ENCODE data around the gene SYNE2.

Gene SYNE2

GRCh38 chr14:64095620-64096019 lies 242.8 kb downstream of the SYNE2 start:
- Histone ChIP-seq H3K4me1 (no peaks in the 10 kb centered on the region), H3K9me3 (no peaks in the 10 kb centered on the region), H3K36me3 (no peaks in the 10 kb centered on the region), H3K27me3 (no peaks in the 10 kb centered on the region), H3K4me3 (ENCODE audit: low read depth, low read length) (no peak overlapping the region)
- TF ChIP-seq, protein P1, sequence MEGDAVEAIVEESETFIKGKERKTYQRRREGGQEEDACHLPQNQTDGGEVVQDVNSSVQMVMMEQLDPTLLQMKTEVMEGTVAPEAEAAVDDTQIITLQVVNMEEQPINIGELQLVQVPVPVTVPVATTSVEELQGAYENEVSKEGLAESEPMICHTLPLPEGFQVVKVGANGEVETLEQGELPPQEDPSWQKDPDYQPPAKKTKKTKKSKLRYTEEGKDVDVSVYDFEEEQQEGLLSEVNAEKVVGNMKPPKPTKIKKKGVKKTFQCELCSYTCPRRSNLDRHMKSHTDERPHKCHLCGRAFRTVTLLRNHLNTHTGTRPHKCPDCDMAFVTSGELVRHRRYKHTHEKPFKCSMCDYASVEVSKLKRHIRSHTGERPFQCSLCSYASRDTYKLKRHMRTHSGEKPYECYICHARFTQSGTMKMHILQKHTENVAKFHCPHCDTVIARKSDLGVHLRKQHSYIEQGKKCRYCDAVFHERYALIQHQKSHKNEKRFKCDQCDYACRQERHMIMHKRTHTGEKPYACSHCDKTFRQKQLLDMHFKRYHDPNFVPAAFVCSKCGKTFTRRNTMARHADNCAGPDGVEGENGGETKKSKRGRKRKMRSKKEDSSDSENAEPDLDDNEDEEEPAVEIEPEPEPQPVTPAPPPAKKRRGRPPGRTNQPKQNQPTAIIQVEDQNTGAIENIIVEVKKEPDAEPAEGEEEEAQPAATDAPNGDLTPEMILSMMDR (IDR thresholded peaks at IDR 0.05; ENCODE audit: low read depth, low read length) = no peak
- no peak for DNase-seq

DNA sequence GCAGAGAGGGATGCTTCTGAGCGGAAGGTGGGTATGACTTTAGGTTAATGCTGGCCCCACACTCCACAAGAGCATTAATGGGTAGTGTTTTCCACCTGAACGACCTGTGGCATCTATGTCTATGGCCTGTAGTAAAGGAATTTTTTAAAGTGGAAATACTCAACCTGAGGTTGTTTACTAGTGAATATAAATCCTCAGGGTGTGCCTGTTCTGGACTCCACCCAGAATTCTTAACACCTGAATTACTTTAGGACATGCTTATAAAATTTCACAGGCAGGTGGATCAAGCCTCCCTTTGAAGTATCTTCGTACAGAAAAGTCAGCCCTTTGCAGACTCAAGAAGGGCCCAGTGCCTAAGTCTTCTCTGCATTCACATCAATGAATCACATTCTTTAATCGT lies 245.3 kb downstream of the SYNE2 start:
- Histone ChIP-seq H3K4me3 (ENCODE audit: low read depth, low read length) (no peak overlapping the region), H3K36me3 (no peaks in the 10 kb centered on the region), H3K9me3 (no peaks in the 10 kb centered on the region), H3K4me1 (no peaks in the 10 kb centered on the region), H3K27me3 (no peaks in the 10 kb centered on the region)
- TF ChIP-seq, protein P1 (IDR thresholded peaks at IDR 0.05; ENCODE audit: low read depth, low read length) = no peak
- no peak for DNase-seq

GRCh38 chr14:64107438-64107837 lies 254.6 kb downstream of the SYNE2 start:
- H3K9me3 ChIP-seq = no peaks in the 10 kb centered on the region
- no peaks in the 10 kb centered on the region for H3K27me3 ChIP-seq
- H3K4me1 ChIP-seq = no peaks in the 10 kb centered on the region
- H3K36me3 ChIP-seq = no peaks in the 10 kb centered on the region; the same call in 1 of the 2 replicates
- H3K4me3 ChIP-seq (ENCODE audit: low read depth, low read length) = no peak overlapping the region
- DNase-seq = no peak
- TF ChIP-seq, protein P1 (IDR thresholded peaks at IDR 0.05; ENCODE audit: low read depth, low read length) = no peak

GRCh38 chr14:64109819-64110554 lies 257.2 kb downstream of the SYNE2 start:
- H3K4me3 ChIP-seq (ENCODE audit: low read depth, low read length) = no peak overlapping the region
- TF ChIP-seq, protein P1 (IDR thresholded peaks at IDR 0.05; ENCODE audit: low read depth, low read length) = no peak
- H3K9me3 ChIP-seq = no peaks in the 10 kb centered on the region
- H3K36me3 ChIP-seq = no peaks in the 10 kb centered on the region; the same call in 1 of the 2 replicates
- H3K4me1 ChIP-seq = no peaks in the 10 kb centered on the region
- H3K27me3 ChIP-seq = no peaks in the 10 kb centered on the region
- DNase-seq = no peak

DNA sequence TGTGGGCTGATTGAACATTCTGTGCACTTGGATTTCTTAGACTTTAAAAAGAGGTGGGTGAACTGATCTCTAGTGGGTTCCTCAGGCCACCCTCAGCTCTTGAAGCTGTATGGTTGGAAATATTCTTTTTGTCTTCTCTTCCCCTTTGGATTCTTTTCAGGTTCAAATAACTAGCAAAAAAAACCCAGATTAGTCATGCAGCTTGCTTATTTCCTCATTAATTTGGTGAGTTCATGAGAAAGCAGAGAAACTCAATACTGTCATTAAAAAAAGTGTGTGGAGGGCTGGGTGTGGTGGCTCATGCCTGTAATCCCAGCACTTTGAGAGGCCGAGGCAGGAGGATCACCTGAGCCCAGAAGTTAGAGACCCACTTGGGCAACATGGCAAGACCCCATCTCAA lies 258.0 kb downstream of the SYNE2 start:
- Histone ChIP-seq H3K27me3 (no peaks in the 10 kb centered on the region), H3K9me3 (no peaks in the 10 kb centered on the region), H3K4me3 (ENCODE audit: low read depth, low read length) (no peak overlapping the region), H3K36me3 (no peaks in the 10 kb centered on the region; the same call in 1 of the 2 replicates), H3K4me1 (no peaks in the 10 kb centered on the region)
- TF ChIP-seq, protein P1 (IDR thresholded peaks at IDR 0.05; ENCODE audit: low read depth, low read length) = no peak
- no peak for DNase-seq

GRCh38 chr14:64112867-64113678 lies 260.3 kb downstream of the SYNE2 start:
- H3K4me1 ChIP-seq = no peaks in the 10 kb centered on the region
- H3K36me3 ChIP-seq = no peaks in the 10 kb centered on the region; the same call in 1 of the 2 replicates
- H3K27me3 ChIP-seq = no peaks in the 10 kb centered on the region
- no peaks in the 10 kb centered on the region for H3K9me3 ChIP-seq
- H3K4me3 ChIP-seq (ENCODE audit: low read depth, low read length) = no peak overlapping the region
- no peak for DNase-seq
- TF ChIP-seq, protein P1 (IDR thresholded peaks at IDR 0.05; ENCODE audit: low read depth, low read length) = no peak
